PC-3 (cell line): ENCODE measurements around the gene RHOV. TPM values are rescaled to one million over a fixed set of nuclear protein-coding genes. Genes with fewer than 3 reads are reported as not detected.
A peak's percentile ranks its signal among the peaks of the same experiment; 100 is the strongest.

ENCODE experiments used
- ATAC-seq: fragments of 200-7000 bp; cut with Tn5 transposase; 2 replicates; pipeline ENCODE4 v1.9.1; 2020; ENCODE audit warnings: mild to moderate bottlenecking, moderate library complexity
- BruUV-seq: library from RNA; stranded (reverse); fragments of 400-500 nt; replicated peaks from 2 replicates; lab custom pipeline; 2021; lab: Mats Ljungman, UMichigan
- CTCF ChIA-PET: fragments of 300-600 bp; sonication (Branson Sonifier 250); formaldehyde crosslinking; loops from one replicate; lab custom pipeline; 2022; ENCODE audit warnings: antibody characterized with exemption; lab: Charles Lee
- POLR2A ChIA-PET: fragments of 300-600 bp; sonication (Branson Sonifier 250); formaldehyde crosslinking; loops from one replicate; lab custom pipeline; 2022; ENCODE audit warnings: antibody characterized with exemption; ENCODE audit not compliant: unreplicated experiment; lab: Charles Lee
- DNase-seq: peaks from one replicate; pipeline ENCODE4 v3.0.0-alpha.2; 2015
- H2AFZ ChIP-seq: fragments of 300-600 bp; sonication (generic); 2 replicates; pipeline ENCODE4 v1.6.0; 2016; ENCODE audit warnings: antibody characterized with exemption, low read length
- H3F3A ChIP-seq: fragments of 300-600 bp; sonication (generic); one replicate; pipeline ENCODE4 v1.6.0; 2017; ENCODE audit warnings: antibody characterized with exemption, low read length, control low read depth, mild to moderate bottlenecking; ENCODE audit not compliant: unreplicated experiment
- H3K27ac ChIP-seq: fragments of 300-600 bp; sonication (generic); 2 replicates; pipeline ENCODE4 v1.5.1; 2016; ENCODE audit warnings: mild to moderate bottlenecking, low read length
- H3K27me3 ChIP-seq: fragments of 300-600 bp; sonication (generic); 2 replicates; pipeline ENCODE4 v1.6.1; 2016; ENCODE audit warnings: low read length, mixed read lengths
- H3K36me3 ChIP-seq: fragments of 300-600 bp; sonication (generic); 2 replicates; pipeline ENCODE4 v1.6.1; 2016; ENCODE audit warnings: low read depth, mixed run types, low read length, mixed read lengths
- H3K4me1 ChIP-seq: fragments of 300-600 bp; sonication (generic); 2 replicates; pipeline ENCODE4 v1.5.1; 2016; ENCODE audit warnings: low read length; ENCODE audit not compliant: insufficient read depth
- H3K4me2 ChIP-seq: fragments of 300-600 bp; sonication (generic); 2 replicates; pipeline ENCODE4 v1.6.0; 2016; ENCODE audit warnings: low read length
- H3K4me3 ChIP-seq: fragments of 300-600 bp; sonication (generic); 2 replicates; pipeline ENCODE4 v1.5.1; 2016; ENCODE audit warnings: mild to moderate bottlenecking, low read length, mixed read lengths
- H3K79me2 ChIP-seq: fragments of 300-600 bp; sonication (generic); 2 replicates; pipeline ENCODE4 v1.6.1; 2017; ENCODE audit warnings: low read length, mixed read lengths
- H3K9ac ChIP-seq: fragments of 300-600 bp; sonication (generic); 2 replicates; pipeline ENCODE4 v1.6.0; 2016; ENCODE audit warnings: mild to moderate bottlenecking, low read length
- H3K9me2 ChIP-seq: fragments of 300-600 bp; sonication (generic); replicated peaks from 2 replicates; pipeline ENCODE4 v1.6.1; 2016; ENCODE audit warnings: mixed run types, low read length, mixed read lengths
- H3K9me3 ChIP-seq: fragments of 300-600 bp; sonication (generic); 2 replicates; pipeline ENCODE4 v1.6.1; 2016; ENCODE audit warnings: low read length, mixed read lengths
- H4K20me1 ChIP-seq: fragments of 300-600 bp; sonication (generic); 2 replicates; pipeline ENCODE4 v1.6.1; 2016; ENCODE audit warnings: low read length, mixed read lengths
- EZH2 ChIP-seq: fragments of 300-600 bp; sonication (generic); IDR thresholded peaks from one replicate; pipeline ENCODE4 v1.6.1; 2017; ENCODE audit warnings: antibody characterized with exemption, mild to moderate bottlenecking, low read length; ENCODE audit not compliant: unreplicated experiment
- EZH2phosphoT487 ChIP-seq: fragments of 300-600 bp; sonication (generic); IDR thresholded peaks from 2 replicates; pipeline ENCODE4 v1.6.1; 2018; ENCODE audit warnings: mild to moderate bottlenecking, antibody characterized with exemption, low read length, borderline replicate concordance
- intact Hi-C: fragments of 100-400 bp; cut with micrococcal nuclease; formaldehyde crosslinking; loops from 2 replicates; pipeline ENCODE4 v1.9.0; 2023
- total RNA-seq: library from RNA; depleted of rRNA; stranded (reverse); fragments of >200 nt; gene quantifications from 2 replicates; pipeline ENCODE4 v1.2.3, GENCODE V29; 2014
- TF ChIP-seq, protein P1 (sequence below): fragments of 300-600 bp; sonication (generic); conservative IDR thresholded peaks from 2 replicates; pipeline ENCODE4 v1.5.1; 2017; ENCODE audit warnings: antibody characterized with exemption, low read depth, mild to moderate bottlenecking, low read length

RHOV gene
- total RNA-seq, 1 experiment from 2014 or later, result 39.5 TPM

DNA sequence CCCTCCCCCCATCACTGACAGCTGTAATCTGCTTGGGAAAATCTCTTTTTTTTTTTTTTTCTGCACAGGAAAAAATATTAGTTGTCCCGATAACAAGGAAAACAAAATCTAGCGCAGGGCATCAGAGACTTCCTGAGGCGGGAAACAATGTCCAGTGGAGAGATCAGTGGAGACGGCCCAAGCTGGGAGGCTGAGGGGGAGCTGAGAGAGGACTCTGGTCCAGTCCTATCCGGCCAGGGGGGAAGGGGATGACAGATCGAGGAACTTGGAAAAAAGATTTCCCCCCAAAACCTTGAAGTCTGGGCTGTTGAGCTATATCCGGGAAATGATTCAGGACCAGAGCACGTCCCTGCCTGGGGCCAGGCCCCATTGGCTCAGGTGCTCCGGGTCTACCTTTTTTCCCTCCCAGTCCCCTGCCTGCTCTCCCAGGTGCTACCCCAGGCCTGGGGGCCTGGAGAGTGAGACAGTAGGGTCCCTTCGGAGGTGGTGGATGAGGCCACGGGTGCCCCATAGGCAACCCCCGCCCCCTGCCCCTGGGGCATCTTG, 41.2 kb upstream of the RHOV start:
- no peak for TF ChIP-seq EZH2
- TF ChIP-seq, protein P1, sequence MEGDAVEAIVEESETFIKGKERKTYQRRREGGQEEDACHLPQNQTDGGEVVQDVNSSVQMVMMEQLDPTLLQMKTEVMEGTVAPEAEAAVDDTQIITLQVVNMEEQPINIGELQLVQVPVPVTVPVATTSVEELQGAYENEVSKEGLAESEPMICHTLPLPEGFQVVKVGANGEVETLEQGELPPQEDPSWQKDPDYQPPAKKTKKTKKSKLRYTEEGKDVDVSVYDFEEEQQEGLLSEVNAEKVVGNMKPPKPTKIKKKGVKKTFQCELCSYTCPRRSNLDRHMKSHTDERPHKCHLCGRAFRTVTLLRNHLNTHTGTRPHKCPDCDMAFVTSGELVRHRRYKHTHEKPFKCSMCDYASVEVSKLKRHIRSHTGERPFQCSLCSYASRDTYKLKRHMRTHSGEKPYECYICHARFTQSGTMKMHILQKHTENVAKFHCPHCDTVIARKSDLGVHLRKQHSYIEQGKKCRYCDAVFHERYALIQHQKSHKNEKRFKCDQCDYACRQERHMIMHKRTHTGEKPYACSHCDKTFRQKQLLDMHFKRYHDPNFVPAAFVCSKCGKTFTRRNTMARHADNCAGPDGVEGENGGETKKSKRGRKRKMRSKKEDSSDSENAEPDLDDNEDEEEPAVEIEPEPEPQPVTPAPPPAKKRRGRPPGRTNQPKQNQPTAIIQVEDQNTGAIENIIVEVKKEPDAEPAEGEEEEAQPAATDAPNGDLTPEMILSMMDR, result no peak
- no peak for TF ChIP-seq EZH2phosphoT487
- BruUV-seq, result no TSS peak
- no peaks in the 10 kb centered on the region for H3K9me3 ChIP-seq
- no peaks in the 10 kb centered on the region for H3F3A ChIP-seq
- H3K9ac ChIP-seq, result no peak overlapping the region
- H4K20me1 ChIP-seq, result no peaks in the 10 kb centered on the region
- DNase-seq, result no peak
- H3K79me2 ChIP-seq, result no peaks in the 10 kb centered on the region
- 0 out of 2 replicates have a peak overlapping the region, but pooled peaks have one; percentile 9 for H2AFZ ChIP-seq
- H3K4me1 ChIP-seq, result peaks cover 7% of the 10 kb centered on the region; the same call in 1 of the 2 replicates
- no peaks in the 10 kb centered on the region for H3K9me2 ChIP-seq
- no peaks in the 10 kb centered on the region for H3K36me3 ChIP-seq
- no peak overlapping the region for H3K4me3 ChIP-seq
- H3K27me3 ChIP-seq, result no peaks in the 10 kb centered on the region
- H3K27ac ChIP-seq, result no peak overlapping the region
- intact Hi-C loops, result no loop called here
- ATAC-seq, result no peak
- CTCF ChIA-PET, result no interaction called here
- no peak overlapping the region for H3K4me2 ChIP-seq
- POLR2A ChIA-PET, result no interaction called here

DNA sequence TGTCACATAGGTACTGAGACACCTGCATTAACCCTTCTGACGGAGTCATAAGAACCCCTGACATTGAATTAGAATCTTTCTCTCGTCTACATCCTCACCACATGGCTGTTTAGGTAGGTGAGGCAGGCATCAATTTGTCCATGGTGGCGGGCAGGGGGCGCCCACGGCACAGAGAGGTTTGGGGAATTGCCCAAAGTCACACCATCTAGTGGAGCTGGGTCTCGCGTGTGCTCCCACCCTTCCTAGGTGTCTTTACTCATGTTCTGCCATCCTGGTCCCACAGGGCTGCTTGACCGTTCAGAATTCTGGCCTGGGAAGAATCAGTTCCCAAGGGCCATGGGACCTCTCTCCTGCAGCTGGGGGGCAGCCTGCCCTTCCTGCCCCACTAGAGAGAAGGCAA, 40.5 kb upstream of the RHOV start:
- Histone ChIP-seq H3K4me2 (no peak overlapping the region), H3K36me3 (no peaks in the 10 kb centered on the region), H4K20me1 (no peaks in the 10 kb centered on the region), H3K9me3 (no peaks in the 10 kb centered on the region), H3K27me3 (no peaks in the 10 kb centered on the region), H3K79me2 (no peaks in the 10 kb centered on the region), H3F3A (no peaks in the 10 kb centered on the region), H3K4me3 (no peak overlapping the region), H2AFZ (no peak overlapping the region), H3K27ac (no peak overlapping the region), H3K4me1 (peaks cover 7% of the 10 kb centered on the region; the same call in 1 of the 2 replicates), H3K9me2 (no peaks in the 10 kb centered on the region), H3K9ac (no peak overlapping the region)
- DNase-seq, result no peak
- POLR2A ChIA-PET, result no interaction called here
- TF ChIP-seq EZH2phosphoT487, result no peak
- no peak for TF ChIP-seq EZH2
- TF ChIP-seq, protein P1, result no peak; the same call in 1 of the 2 replicates
- CTCF ChIA-PET, result no interaction called here
- intact Hi-C loops, result no loop called here
- no TSS peak for BruUV-seq
- ATAC-seq, result no peak

DNA sequence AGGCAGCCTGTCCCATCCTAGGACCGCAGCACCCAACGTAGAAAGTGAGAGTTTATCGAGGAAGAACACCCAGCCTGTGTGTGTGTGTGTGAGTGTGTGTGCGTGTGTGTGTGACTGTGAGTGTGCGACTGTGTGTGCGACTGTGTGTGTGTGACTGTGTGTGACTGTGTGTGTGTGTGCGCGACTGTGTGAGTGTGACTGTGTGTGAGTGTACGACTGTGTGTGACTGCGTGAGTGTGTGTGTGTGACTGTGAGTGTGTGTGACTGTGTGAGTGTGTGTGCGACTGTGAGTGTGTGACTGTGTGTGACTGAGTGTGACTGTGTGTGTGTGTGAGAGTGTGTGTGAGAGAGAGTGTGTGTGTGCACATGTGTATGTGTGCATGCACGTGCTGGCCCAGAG, 40.0 kb upstream of the RHOV start:
- Histone ChIP-seq H3K9ac (no peak overlapping the region), H3K4me3 (no peak overlapping the region), H3K4me2 (no peak overlapping the region), H3K36me3 (no peaks in the 10 kb centered on the region), H3K27me3 (no peaks in the 10 kb centered on the region), H3K4me1 (peaks cover 7% of the 10 kb centered on the region; the same call in 1 of the 2 replicates), H3K9me3 (no peaks in the 10 kb centered on the region), H2AFZ (no peak overlapping the region), H3K79me2 (no peaks in the 10 kb centered on the region), H4K20me1 (no peaks in the 10 kb centered on the region), H3K9me2 (no peaks in the 10 kb centered on the region), H3K27ac (no peak overlapping the region), H3F3A (no peaks in the 10 kb centered on the region)
- no TSS peak for BruUV-seq
- ChIA-PET POLR2A (no interaction called here), CTCF (no interaction called here)
- no peak for DNase-seq
- no peak for ATAC-seq
- TF ChIP-seq EZH2phosphoT487, result no peak
- TF ChIP-seq, protein P1, result no peak
- TF ChIP-seq EZH2, result no peak
- intact Hi-C loops, result no loop called here
